CD1c-positive myeloid dendritic cell (primary cell): ENCODE data around the gene CDK13.

ENCODE experiments used
- DNase-seq: peaks from one replicate; pipeline ENCODE4 v3.0.0-alpha.2; 2016; ENCODE audit errors: extremely low spot score

CDK13 gene

GRCh38 chr7:39948956-39949928, 814 bp upstream of the CDK13 start:
- peak; percentile 99 for DNase-seq

GRCh38 chr7:39950473-39951225, 593 bp downstream of the CDK13 start:
- DNase-seq = peak; percentile 67

GRCh38 chr7:39951226-39952194, 1.5 kb downstream of the CDK13 start:
- peak; percentile 61 for DNase-seq

- no peak for DNase-seq
Observed at GRCh38 chr7:39952374-39952773, 2.3 kb downstream of the CDK13 start.

- DNase-seq = no peak
Observed at GRCh38 chr7:39952803-39953202, 2.7 kb downstream of the CDK13 start.

- DNase-seq = no peak
Observed at GRCh38 chr7:39954694-39955093, 4.6 kb downstream of the CDK13 start.

- no peak for DNase-seq
Observed at GRCh38 chr7:39958038-39958437, 8.0 kb downstream of the CDK13 start.

- DNase-seq = peak; percentile 51
Observed at GRCh38 chr7:39967406-39968161, 17.5 kb downstream of the CDK13 start.

- no peak for DNase-seq
Observed at GRCh38 chr7:39969431-39969830, 19.4 kb downstream of the CDK13 start.

- DNase-seq = no peak
Observed at GRCh38 chr7:39971924-39972323, 21.9 kb downstream of the CDK13 start.

- DNase-seq = peak; percentile 20
Observed at GRCh38 chr7:39973801-39974200, 23.7 kb downstream of the CDK13 start.

- no peak for DNase-seq
Observed at GRCh38 chr7:39978230-39978934, 28.3 kb downstream of the CDK13 start.

- DNase-seq = no peak
Observed at GRCh38 chr7:39979406-39980073, 29.5 kb downstream of the CDK13 start.

- peak; percentile 22 for DNase-seq
Observed at GRCh38 chr7:39985398-39985918, 35.4 kb downstream of the CDK13 start.

GRCh38 chr7:39987641-39988347, 37.7 kb downstream of the CDK13 start:
- DNase-seq = no peak

GRCh38 chr7:40000734-40001315, 50.8 kb downstream of the CDK13 start:
- DNase-seq = no peak

- no peak for DNase-seq
Observed at GRCh38 chr7:40001649-40002048, 51.6 kb downstream of the CDK13 start.

GRCh38 chr7:40003597-40003996, 53.5 kb downstream of the CDK13 start:
- no peak for DNase-seq
